ENCODE data around the gene KIRREL3. TPM values are rescaled to one million over a fixed set of nuclear protein-coding genes. Genes with fewer than 3 reads are reported as not detected.

KIRREL3 gene
- total and polyA plus RNA-seq, 4 donors: 0.90 TPM; not detected in 3

DNA sequence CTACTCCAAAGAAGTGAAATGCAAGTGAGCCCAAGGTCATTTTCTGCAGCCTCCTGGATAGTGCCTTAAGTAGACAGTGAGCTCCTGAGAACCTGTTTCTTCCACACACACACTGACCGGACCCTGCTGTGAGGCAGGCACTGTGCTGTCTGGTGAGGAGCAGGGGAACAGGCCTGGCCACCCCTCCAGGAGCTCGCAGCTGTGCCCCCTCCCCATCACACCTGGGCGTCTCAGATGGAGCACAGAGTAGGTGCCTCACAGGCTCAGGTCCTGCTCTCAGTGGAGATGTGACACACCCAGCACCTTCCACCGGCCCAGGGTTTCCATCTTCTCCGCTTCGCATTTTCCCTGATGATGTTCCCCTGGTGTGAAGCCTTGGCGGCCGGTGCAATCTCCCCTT lies 470.2 kb downstream of the KIRREL3 start:
- Histone ChIP-seq H3K4me3 (ENCODE audit: low read length in 2 of 2) (no peak overlapping the region), H3K4me1 (ENCODE audit: control insufficient read depth in 1 of 2, insufficient read depth in 2 of 2, low read length in 2 of 2) (no peaks in the 10 kb centered on the region), H3K36me3 (ENCODE audit: control insufficient read depth in 1 of 2, insufficient read depth in 2 of 2, low read length in 1 of 2) (no peaks in the 10 kb centered on the region), H3K27ac (ENCODE audit: low read depth in 1 of 2, low read length in 2 of 2) (no peak overlapping the region), H3K27me3 (ENCODE audit: control insufficient read depth in 1 of 2, insufficient read depth in 2 of 2, low read length in 1 of 2) (no peaks in the 10 kb centered on the region), H3K9me3 (ENCODE audit: control insufficient read depth, low read length) (no peaks in the 10 kb centered on the region)
- intact Hi-C loops (cut with DNase I): no loop called here
- DNase-seq (no peak), ATAC-seq (ENCODE audit: low FRiP score) (no peak)
- WGBS, 2 donors: 83% methylated on average over 8 of the region's 8 CpGs

DNA sequence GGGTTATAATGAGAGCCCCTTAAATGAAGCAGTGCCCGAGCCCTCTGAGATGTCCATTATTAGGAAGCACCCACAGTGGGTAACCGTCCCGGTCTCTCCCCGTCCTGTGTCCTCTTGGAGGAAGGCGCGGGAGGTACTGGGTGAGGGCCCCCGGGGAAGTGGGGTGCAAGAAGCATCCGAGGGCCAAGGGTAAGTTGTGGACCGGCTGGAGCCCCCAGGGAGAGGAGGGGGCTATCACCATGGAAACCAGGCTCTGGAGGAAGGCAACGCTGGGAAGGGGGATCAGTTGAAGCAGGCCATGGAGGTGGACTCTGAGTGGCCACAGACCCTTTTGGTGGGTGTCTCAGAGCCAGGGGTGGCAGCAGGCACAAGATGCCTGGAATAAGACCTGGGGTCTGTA lies 471.5 kb downstream of the KIRREL3 start:
- Histone ChIP-seq H3K4me3 (ENCODE audit: low read length in 2 of 2) (no peak overlapping the region), H3K27me3 (ENCODE audit: control insufficient read depth in 1 of 2, insufficient read depth in 2 of 2, low read length in 1 of 2) (no peaks in the 10 kb centered on the region), H3K9me3 (ENCODE audit: control insufficient read depth, low read length) (no peaks in the 10 kb centered on the region), H3K4me1 (ENCODE audit: control insufficient read depth in 1 of 2, insufficient read depth in 2 of 2, low read length in 2 of 2) (no peaks in the 10 kb centered on the region), H3K27ac (ENCODE audit: low read depth in 1 of 2, low read length in 2 of 2) (no peak overlapping the region), H3K36me3 (ENCODE audit: control insufficient read depth in 1 of 2, insufficient read depth in 2 of 2, low read length in 1 of 2) (no peaks in the 10 kb centered on the region)
- 64 to 66% methylated on average over 10 of the region's 10 CpGs for WGBS, 2 donors
- peak in 1 of 2 donors; percentile 73 for DNase-seq
- no peak for ATAC-seq (ENCODE audit: low FRiP score)
- intact Hi-C loops (cut with DNase I): no loop called here

GRCh38 chr11:126528075-126528474 lies 472.5 kb downstream of the KIRREL3 start:
- ATAC-seq (ENCODE audit: low FRiP score): no peak
- no peak overlapping the region for H3K4me3 ChIP-seq (ENCODE audit: low read length in 2 of 2)
- H3K27ac ChIP-seq (ENCODE audit: low read depth in 1 of 2, low read length in 2 of 2): no peak overlapping the region
- H3K27me3 ChIP-seq (ENCODE audit: control insufficient read depth in 1 of 2, insufficient read depth in 2 of 2, low read length in 1 of 2): no peaks in the 10 kb centered on the region
- intact Hi-C loops (cut with DNase I): no loop called here
- peak in 1 of 2 donors; percentile 40 for DNase-seq
- 60 to 65% methylated on average over 5 of the region's 5 CpGs for WGBS, 2 donors
- H3K36me3 ChIP-seq (ENCODE audit: control insufficient read depth in 1 of 2, insufficient read depth in 2 of 2, low read length in 1 of 2): no peaks in the 10 kb centered on the region
- H3K4me1 ChIP-seq (ENCODE audit: control insufficient read depth in 1 of 2, insufficient read depth in 2 of 2, low read length in 2 of 2): no peaks in the 10 kb centered on the region
- no peaks in the 10 kb centered on the region for H3K9me3 ChIP-seq (ENCODE audit: control insufficient read depth, low read length)

GRCh38 chr11:126527651-126528050 lies 472.9 kb downstream of the KIRREL3 start:
- no peak for ATAC-seq (ENCODE audit: low FRiP score)
- Histone ChIP-seq H3K4me1 (ENCODE audit: control insufficient read depth in 1 of 2, insufficient read depth in 2 of 2, low read length in 2 of 2) (no peaks in the 10 kb centered on the region), H3K27ac (ENCODE audit: low read depth in 1 of 2, low read length in 2 of 2) (no peak overlapping the region), H3K27me3 (ENCODE audit: control insufficient read depth in 1 of 2, insufficient read depth in 2 of 2, low read length in 1 of 2) (no peaks in the 10 kb centered on the region), H3K4me3 (ENCODE audit: low read length in 2 of 2) (no peak overlapping the region), H3K36me3 (ENCODE audit: control insufficient read depth in 1 of 2, insufficient read depth in 2 of 2, low read length in 1 of 2) (no peaks in the 10 kb centered on the region), H3K9me3 (ENCODE audit: control insufficient read depth, low read length) (no peaks in the 10 kb centered on the region)
- 79 to 87% methylated on average over 5 of the region's 5 CpGs for WGBS, 2 donors
- intact Hi-C loops (cut with DNase I): no loop called here
- DNase-seq: peak in 1 of 2 donors; percentile 34

DNA sequence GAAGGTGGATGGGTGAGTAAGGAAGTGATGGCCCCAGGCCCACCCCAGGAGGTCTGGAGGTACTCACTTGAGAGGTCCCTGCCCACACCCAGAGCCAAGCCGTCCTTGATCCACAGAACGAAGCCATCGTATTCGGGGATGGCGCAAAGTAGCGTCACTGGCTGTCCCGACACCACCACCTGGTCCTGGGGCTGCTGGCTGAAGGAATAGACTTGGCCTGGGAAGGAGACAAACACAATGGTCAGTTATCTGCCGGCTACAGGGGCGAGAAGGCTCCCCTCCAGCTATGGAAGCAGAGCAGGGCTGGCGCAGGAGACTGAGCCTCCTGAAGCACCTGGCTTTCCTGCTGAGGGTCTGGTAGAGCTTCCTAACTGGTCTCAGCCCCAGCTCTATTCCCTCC lies 474.1 kb downstream of the KIRREL3 start:
- H3K27ac ChIP-seq (ENCODE audit: low read depth in 1 of 2, low read length in 2 of 2): no peak overlapping the region
- DNase-seq (peak in 1 of 2 donors; percentile 47), ATAC-seq (ENCODE audit: low FRiP score) (no peak)
- intact Hi-C loops (cut with DNase I): no loop called here
- no peaks in the 10 kb centered on the region for H3K27me3 ChIP-seq (ENCODE audit: control insufficient read depth in 1 of 2, insufficient read depth in 2 of 2, low read length in 1 of 2)
- 84 to 89% methylated on average over 10 of the region's 10 CpGs for WGBS, 2 donors
- H3K36me3 ChIP-seq (ENCODE audit: control insufficient read depth in 1 of 2, insufficient read depth in 2 of 2, low read length in 1 of 2): no peaks in the 10 kb centered on the region
- H3K9me3 ChIP-seq (ENCODE audit: control insufficient read depth, low read length): no peaks in the 10 kb centered on the region
- H3K4me3 ChIP-seq (ENCODE audit: low read length in 2 of 2): no peak overlapping the region
- no peaks in the 10 kb centered on the region for H3K4me1 ChIP-seq (ENCODE audit: control insufficient read depth in 1 of 2, insufficient read depth in 2 of 2, low read length in 2 of 2)

DNA sequence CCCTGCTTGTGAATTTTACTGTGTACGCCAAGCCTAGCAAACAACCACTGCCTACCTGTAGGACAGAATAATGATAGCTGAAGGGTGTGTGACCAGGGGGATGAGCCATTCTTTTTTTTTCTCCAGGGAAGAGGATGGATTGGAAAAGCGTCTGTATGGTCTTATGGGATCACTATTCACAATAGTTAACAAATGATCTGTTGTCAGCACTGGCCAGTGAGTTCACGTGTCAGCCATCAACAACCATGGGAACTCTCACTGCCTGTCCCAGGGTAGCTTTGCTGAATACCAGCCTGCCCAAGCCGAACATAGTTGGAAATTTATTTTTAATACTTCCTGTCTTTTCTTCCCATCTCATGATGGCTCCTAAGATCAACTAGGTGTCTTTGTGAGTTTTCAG lies 474.9 kb downstream of the KIRREL3 start:
- Histone ChIP-seq H3K27ac (ENCODE audit: low read depth in 1 of 2, low read length in 2 of 2) (no peak overlapping the region), H3K4me3 (ENCODE audit: low read length in 2 of 2) (no peak overlapping the region), H3K9me3 (ENCODE audit: control insufficient read depth, low read length) (no peaks in the 10 kb centered on the region), H3K36me3 (ENCODE audit: control insufficient read depth in 1 of 2, insufficient read depth in 2 of 2, low read length in 1 of 2) (no peaks in the 10 kb centered on the region), H3K4me1 (ENCODE audit: control insufficient read depth in 1 of 2, insufficient read depth in 2 of 2, low read length in 2 of 2) (no peaks in the 10 kb centered on the region), H3K27me3 (ENCODE audit: control insufficient read depth in 1 of 2, insufficient read depth in 2 of 2, low read length in 1 of 2) (no peaks in the 10 kb centered on the region)
- ATAC-seq (ENCODE audit: low FRiP score) (no peak), DNase-seq (no peak)
- 38 to 44% methylated on average over 4 of the region's 4 CpGs for WGBS, 2 donors
- intact Hi-C loops (cut with DNase I): no loop called here

DNA sequence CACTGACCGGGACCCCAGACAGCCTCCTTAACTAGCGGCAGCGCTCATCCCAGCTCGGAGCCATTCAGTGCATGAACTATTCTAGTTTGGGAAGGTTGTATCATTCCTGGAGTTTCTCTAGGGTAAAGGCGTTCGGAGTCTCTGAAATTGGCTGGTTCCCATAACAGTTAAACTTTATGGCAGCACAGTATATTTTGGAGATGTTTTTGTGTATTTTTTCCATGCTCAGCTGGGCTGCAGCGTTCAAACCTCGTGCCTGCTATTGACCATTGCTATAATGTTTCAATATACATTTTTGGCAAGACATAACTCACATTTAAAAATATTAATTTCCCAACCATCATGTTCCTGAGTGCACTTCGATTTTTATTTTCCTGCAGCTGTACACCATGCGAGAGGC lies 475.4 kb downstream of the KIRREL3 start:
- H3K4me3 ChIP-seq (ENCODE audit: low read length in 2 of 2): no peak overlapping the region
- no peaks in the 10 kb centered on the region for H3K4me1 ChIP-seq (ENCODE audit: control insufficient read depth in 1 of 2, insufficient read depth in 2 of 2, low read length in 2 of 2)
- no peak overlapping the region for H3K27ac ChIP-seq (ENCODE audit: low read depth in 1 of 2, low read length in 2 of 2)
- H3K36me3 ChIP-seq (ENCODE audit: control insufficient read depth in 1 of 2, insufficient read depth in 2 of 2, low read length in 1 of 2): no peaks in the 10 kb centered on the region
- DNase-seq: peak in 1 of 2 donors; percentile 25
- intact Hi-C loops (cut with DNase I): no loop called here
- ATAC-seq (ENCODE audit: low FRiP score): no peak
- no peaks in the 10 kb centered on the region for H3K9me3 ChIP-seq (ENCODE audit: control insufficient read depth, low read length)
- 43 to 61% methylated on average over 10 of the region's 10 CpGs for WGBS, 2 donors
- H3K27me3 ChIP-seq (ENCODE audit: control insufficient read depth in 1 of 2, insufficient read depth in 2 of 2, low read length in 1 of 2): no peaks in the 10 kb centered on the region

GRCh38 chr11:126523441-126524205 lies 476.9 kb downstream of the KIRREL3 start:
- Histone ChIP-seq H3K4me3 (ENCODE audit: low read length in 2 of 2) (no peak overlapping the region), H3K27ac (ENCODE audit: low read depth in 1 of 2, low read length in 2 of 2) (no peak overlapping the region), H3K36me3 (ENCODE audit: control insufficient read depth in 1 of 2, insufficient read depth in 2 of 2, low read length in 1 of 2) (no peaks in the 10 kb centered on the region), H3K4me1 (ENCODE audit: control insufficient read depth in 1 of 2, insufficient read depth in 2 of 2, low read length in 2 of 2) (no peaks in the 10 kb centered on the region), H3K27me3 (ENCODE audit: control insufficient read depth in 1 of 2, insufficient read depth in 2 of 2, low read length in 1 of 2) (no peaks in the 10 kb centered on the region), H3K9me3 (ENCODE audit: control insufficient read depth, low read length) (no peaks in the 10 kb centered on the region)
- WGBS, 2 donors: 47 to 50% methylated on average over 4 of the region's 4 CpGs
- intact Hi-C loops (cut with DNase I): no loop called here
- DNase-seq (peak in 1 of 2 donors; percentile 47), ATAC-seq (ENCODE audit: low FRiP score) (no peak)

DNA sequence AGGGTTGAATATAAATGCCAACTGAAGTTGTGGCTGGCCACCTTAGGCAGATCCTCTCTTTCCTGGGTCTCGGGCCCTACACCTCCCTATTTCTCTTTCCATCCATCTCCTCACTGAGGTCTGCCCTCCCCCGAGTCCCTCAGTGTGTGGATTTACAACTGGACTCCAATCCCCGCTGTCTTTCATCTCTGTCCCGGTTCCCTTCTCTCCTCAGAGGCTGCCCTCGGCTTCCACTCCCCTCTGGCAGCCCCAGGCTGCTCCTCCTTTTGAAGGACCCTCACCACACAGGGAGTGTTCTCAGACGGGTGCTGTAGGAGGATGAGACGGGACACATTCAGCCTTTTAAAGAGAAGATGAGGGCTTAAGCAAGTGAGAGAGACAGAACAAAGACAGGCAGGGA lies 478.0 kb downstream of the KIRREL3 start:
- WGBS, 2 donors: 57 to 70% methylated on average over 7 of the region's 7 CpGs
- no peak for ATAC-seq (ENCODE audit: low FRiP score)
- Histone ChIP-seq H3K9me3 (ENCODE audit: control insufficient read depth, low read length) (no peaks in the 10 kb centered on the region), H3K4me1 (ENCODE audit: control insufficient read depth in 1 of 2, insufficient read depth in 2 of 2, low read length in 2 of 2) (no peaks in the 10 kb centered on the region), H3K27ac (ENCODE audit: low read depth in 1 of 2, low read length in 2 of 2) (no peak overlapping the region), H3K36me3 (ENCODE audit: control insufficient read depth in 1 of 2, insufficient read depth in 2 of 2, low read length in 1 of 2) (no peaks in the 10 kb centered on the region), H3K4me3 (ENCODE audit: low read length in 2 of 2) (no peak overlapping the region), H3K27me3 (ENCODE audit: control insufficient read depth in 1 of 2, insufficient read depth in 2 of 2, low read length in 1 of 2) (no peaks in the 10 kb centered on the region)
- DNase-seq: peak in 1 of 2 donors; percentile 33
- intact Hi-C loops (cut with DNase I): no loop called here
